Osteoblast (primary cell): Measurements from ENCODE around the gene SQSTM1. TPM values are rescaled to one million over a fixed set of nuclear protein-coding genes. Genes with fewer than 3 reads are reported as not detected.

Source experiments
- DNase-seq: peaks from one replicate; pipeline ENCODE4 v3.0.0; 2011; ENCODE audit warnings: low spot score, mixed read lengths; ENCODE audit not compliant: insufficient read length; ENCODE audit errors: missing footprints
- H2AFZ ChIP-seq: 2 replicates; pipeline ENCODE4 v1.6.0; 2011; ENCODE audit warnings: mild to moderate bottlenecking, low read length
- H3K27ac ChIP-seq: 2 replicates; pipeline ENCODE4 v1.5.1; 2011; ENCODE audit warnings: mild to moderate bottlenecking, low read depth, low read length, moderate library complexity
- H3K27me3 ChIP-seq: 2 replicates; pipeline ENCODE4 v1.6.0; 2012; ENCODE audit warnings: mild to moderate bottlenecking, control low read depth, inconsistent platforms, low read length, moderate library complexity; ENCODE audit not compliant: insufficient read depth
- H3K36me3 ChIP-seq: 2 replicates; pipeline ENCODE4 v1.5.1; 2011; ENCODE audit warnings: mild to moderate bottlenecking, low read length, control low read depth, moderate library complexity; ENCODE audit not compliant: insufficient read depth
- H3K4me1 ChIP-seq: 2 replicates; pipeline ENCODE4 v1.5.1; 2011; ENCODE audit warnings: mild to moderate bottlenecking, low read length, control low read depth, moderate library complexity; ENCODE audit not compliant: insufficient read depth
- H3K4me2 ChIP-seq: 2 replicates; pipeline ENCODE4 v1.6.0; 2011; ENCODE audit warnings: mild to moderate bottlenecking, low read length; ENCODE audit not compliant: insufficient read depth
- H3K4me3 ChIP-seq: fragments of 200-600 bp; sonication (generic); 3 replicates; pipeline ENCODE4 v1.5.1; 2012; ENCODE audit warnings: mild to moderate bottlenecking, low read length, inconsistent platforms; ENCODE audit not compliant: insufficient read depth
- H3K79me2 ChIP-seq: 2 replicates; pipeline ENCODE4 v1.6.0; 2012; ENCODE audit warnings: mild to moderate bottlenecking, low read length, control low read depth, inconsistent platforms; ENCODE audit not compliant: insufficient read depth
- H3K9me3 ChIP-seq: 2 replicates; pipeline ENCODE4 v1.5.1; 2011; ENCODE audit warnings: low read depth, low read length, control low read depth
- H4K20me1 ChIP-seq: 2 replicates; pipeline ENCODE4 v1.6.0; 2012; ENCODE audit warnings: mild to moderate bottlenecking, low read length, control low read depth; ENCODE audit not compliant: insufficient read depth
- total RNA-seq: library from RNA; depleted of rRNA; stranded (reverse); fragments of >200 nt; gene quantifications from 2 replicates; pipeline ENCODE4 v1.2.3, GENCODE V29; 2012
- TF ChIP-seq, protein P1 (sequence below): IDR thresholded peaks from 2 replicates; pipeline ENCODE4 v1.5.1; 2011; ENCODE audit warnings: mild to moderate bottlenecking, low read depth, low read length, moderate library complexity; ENCODE audit errors: extremely low read depth

The SQSTM1 gene
- total RNA-seq, 1 donor, result 992 TPM

DNA sequence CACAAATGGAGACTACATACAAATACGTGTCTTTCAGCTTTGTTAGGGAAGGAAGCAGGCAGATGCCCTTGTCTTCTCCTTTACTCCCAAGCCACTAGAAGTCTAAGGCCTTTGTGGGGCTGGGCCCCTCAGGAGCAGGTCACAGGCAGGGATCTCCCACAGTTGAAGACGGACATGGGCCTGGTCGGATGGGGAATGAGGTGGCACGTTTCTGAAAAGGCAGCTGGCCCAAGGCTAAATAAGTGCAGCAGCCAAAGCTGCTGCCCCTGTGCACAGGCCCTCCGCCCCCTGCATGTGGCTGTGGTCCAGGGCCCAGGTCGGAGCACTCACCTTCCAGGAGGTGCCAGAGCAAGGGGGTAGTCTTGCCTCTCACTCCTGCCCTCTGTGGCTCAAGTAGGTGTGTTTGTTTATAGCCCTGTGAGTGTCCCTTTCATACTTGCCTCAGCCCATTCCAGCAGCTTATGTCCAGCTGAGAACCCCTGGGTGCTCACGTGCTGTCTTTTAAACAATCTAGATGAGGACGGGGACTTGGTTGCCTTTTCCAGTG, 1.8 kb downstream of the SQSTM1 start:
- Histone ChIP-seq H3K4me3 (peak overlapping the region; percentile 97), H3K27me3 (no peaks in the 10 kb centered on the region), H3K27ac (peak overlapping the region; percentile 3), H3K4me2 (peak overlapping the region; percentile 86), H2AFZ (no peak overlapping the region), H3K4me1 (peaks cover 38% of the 10 kb centered on the region), H3K79me2 (peaks cover 70% of the 10 kb centered on the region), H4K20me1 (peaks cover 58% of the 10 kb centered on the region), H3K36me3 (peaks cover 45% of the 10 kb centered on the region), H3K9me3 (no peaks in the 10 kb centered on the region)
- TF ChIP-seq, protein P1, sequence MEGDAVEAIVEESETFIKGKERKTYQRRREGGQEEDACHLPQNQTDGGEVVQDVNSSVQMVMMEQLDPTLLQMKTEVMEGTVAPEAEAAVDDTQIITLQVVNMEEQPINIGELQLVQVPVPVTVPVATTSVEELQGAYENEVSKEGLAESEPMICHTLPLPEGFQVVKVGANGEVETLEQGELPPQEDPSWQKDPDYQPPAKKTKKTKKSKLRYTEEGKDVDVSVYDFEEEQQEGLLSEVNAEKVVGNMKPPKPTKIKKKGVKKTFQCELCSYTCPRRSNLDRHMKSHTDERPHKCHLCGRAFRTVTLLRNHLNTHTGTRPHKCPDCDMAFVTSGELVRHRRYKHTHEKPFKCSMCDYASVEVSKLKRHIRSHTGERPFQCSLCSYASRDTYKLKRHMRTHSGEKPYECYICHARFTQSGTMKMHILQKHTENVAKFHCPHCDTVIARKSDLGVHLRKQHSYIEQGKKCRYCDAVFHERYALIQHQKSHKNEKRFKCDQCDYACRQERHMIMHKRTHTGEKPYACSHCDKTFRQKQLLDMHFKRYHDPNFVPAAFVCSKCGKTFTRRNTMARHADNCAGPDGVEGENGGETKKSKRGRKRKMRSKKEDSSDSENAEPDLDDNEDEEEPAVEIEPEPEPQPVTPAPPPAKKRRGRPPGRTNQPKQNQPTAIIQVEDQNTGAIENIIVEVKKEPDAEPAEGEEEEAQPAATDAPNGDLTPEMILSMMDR, result no peak
- peak; percentile 91 for DNase-seq

DNA sequence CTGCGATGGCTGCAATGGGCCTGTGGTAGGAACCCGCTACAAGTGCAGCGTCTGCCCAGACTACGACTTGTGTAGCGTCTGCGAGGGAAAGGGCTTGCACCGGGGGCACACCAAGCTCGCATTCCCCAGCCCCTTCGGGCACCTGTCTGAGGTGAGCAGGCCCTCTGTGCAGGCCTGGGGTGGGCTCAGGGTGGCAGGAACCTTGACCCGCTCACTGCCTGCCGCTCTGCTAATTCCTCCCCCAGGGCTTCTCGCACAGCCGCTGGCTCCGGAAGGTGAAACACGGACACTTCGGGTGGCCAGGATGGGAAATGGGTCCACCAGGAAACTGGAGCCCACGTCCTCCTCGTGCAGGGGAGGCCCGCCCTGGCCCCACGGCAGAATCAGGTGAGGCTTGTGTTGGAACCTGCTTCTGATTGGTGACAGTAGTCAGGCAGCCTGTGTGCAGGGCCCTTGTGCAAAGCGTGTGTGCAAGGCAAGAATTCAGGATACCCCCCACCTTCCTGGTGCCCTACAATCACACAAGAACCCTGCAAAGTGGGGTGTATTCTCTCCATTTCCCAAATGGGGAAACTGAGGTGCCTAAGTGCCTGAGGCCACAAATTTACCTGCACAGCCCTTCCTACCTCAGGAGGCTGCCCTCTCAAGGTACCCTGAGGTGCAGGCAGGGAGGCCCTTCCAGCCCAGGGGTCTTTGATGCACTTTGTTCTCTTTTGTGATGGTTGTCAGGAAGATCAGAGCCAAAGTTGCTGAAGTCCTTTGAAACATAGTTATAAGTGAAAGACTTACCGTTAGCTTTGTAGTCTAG, 3.4 kb downstream of the SQSTM1 start:
- Histone ChIP-seq H3K36me3 (peaks cover 61% of the 10 kb centered on the region), H3K79me2 (peaks cover 79% of the 10 kb centered on the region), H3K9me3 (no peaks in the 10 kb centered on the region), H2AFZ (no peak overlapping the region), H3K27ac (no peak overlapping the region), H4K20me1 (peaks cover 65% of the 10 kb centered on the region), H3K4me1 (peaks cover 28% of the 10 kb centered on the region), H3K4me2 (no peak overlapping the region), H3K4me3 (no peak overlapping the region), H3K27me3 (no peaks in the 10 kb centered on the region)
- TF ChIP-seq, protein P1, result no peak
- DNase-seq, result peak; percentile 53

DNA sequence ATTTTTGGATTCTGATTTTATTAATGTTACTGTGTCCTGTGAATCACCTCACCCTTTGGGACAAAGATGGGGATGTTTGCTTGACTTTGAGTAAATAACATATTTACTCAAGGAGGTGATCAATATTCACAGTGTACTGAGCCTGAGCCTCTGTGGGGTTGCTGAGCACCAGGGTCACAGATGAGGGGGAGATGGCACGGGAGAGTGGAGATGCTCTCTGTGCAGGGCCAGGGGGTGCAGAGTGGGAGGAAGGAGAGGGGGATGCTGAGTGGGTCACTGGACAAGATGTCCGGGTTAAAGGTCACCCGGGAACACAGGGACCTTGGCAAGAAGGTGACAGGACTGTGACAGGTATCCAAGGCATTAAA, 4.0 kb downstream of the SQSTM1 start:
- Histone ChIP-seq H3K4me1 (peaks cover 22% of the 10 kb centered on the region), H3K9me3 (no peaks in the 10 kb centered on the region), H3K27ac (no peak overlapping the region), H4K20me1 (peaks cover 71% of the 10 kb centered on the region), H3K4me3 (no peak overlapping the region), H3K79me2 (peaks cover 83% of the 10 kb centered on the region), H3K4me2 (no peak overlapping the region), H2AFZ (no peak overlapping the region), H3K36me3 (peaks cover 67% of the 10 kb centered on the region), H3K27me3 (no peaks in the 10 kb centered on the region)
- TF ChIP-seq, protein P1, result no peak
- DNase-seq, result no peak

DNA sequence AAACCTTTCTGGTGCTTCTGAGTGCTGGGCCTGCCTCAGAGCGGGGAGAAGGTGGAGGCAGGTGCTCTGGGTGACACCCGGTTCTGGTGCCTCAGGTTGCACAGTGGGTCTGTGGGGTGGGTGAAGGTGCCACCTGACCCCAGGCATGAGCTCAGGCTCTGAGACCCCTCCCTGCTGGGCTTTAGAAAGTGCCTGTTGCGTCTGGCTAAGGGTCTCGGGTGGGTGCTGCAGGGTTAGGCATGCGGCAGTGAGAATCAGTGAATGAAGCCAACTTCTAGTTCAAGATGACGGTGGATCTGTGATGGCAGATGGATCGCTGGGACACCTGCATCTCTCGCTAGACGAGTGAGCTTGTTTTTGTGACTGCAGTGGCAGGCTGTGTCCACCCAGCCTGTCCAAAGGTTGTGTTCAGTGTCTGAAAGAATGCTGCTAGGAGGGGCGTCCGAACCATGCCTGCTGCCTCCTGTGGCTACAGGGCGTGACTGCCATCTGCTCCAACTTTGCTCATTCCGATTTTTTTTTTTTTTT, 5.0 kb downstream of the SQSTM1 start:
- no peaks in the 10 kb centered on the region for H3K27me3 ChIP-seq
- no peak overlapping the region for H3K4me2 ChIP-seq
- peaks cover 76% of the 10 kb centered on the region for H4K20me1 ChIP-seq
- no peak overlapping the region for H3K4me3 ChIP-seq
- peaks cover 77% of the 10 kb centered on the region for H3K36me3 ChIP-seq
- H3K9me3 ChIP-seq, result no peaks in the 10 kb centered on the region
- H3K27ac ChIP-seq, result no peak overlapping the region
- no peak overlapping the region for H2AFZ ChIP-seq
- TF ChIP-seq, protein P1, result no peak
- H3K4me1 ChIP-seq, result peaks cover 14% of the 10 kb centered on the region
- peaks cover 84% of the 10 kb centered on the region for H3K79me2 ChIP-seq
- peak; percentile 65 for DNase-seq
